Stimulated activated CD8-positive, alpha-beta memory T cell treated with anti-CD3 and anti-CD28 coated beads, Interleukin-2, amount 100 ng/mL, for 48 hours (primary cell): ENCODE data around the gene RAB13.

Source experiments
- DNase-seq, 2 donors: peaks; one replicate each; pipeline ENCODE4 v3.0.0-alpha.2; 2020; ENCODE audit warnings: low read depth in 2 of 2

RAB13 gene

DNA sequence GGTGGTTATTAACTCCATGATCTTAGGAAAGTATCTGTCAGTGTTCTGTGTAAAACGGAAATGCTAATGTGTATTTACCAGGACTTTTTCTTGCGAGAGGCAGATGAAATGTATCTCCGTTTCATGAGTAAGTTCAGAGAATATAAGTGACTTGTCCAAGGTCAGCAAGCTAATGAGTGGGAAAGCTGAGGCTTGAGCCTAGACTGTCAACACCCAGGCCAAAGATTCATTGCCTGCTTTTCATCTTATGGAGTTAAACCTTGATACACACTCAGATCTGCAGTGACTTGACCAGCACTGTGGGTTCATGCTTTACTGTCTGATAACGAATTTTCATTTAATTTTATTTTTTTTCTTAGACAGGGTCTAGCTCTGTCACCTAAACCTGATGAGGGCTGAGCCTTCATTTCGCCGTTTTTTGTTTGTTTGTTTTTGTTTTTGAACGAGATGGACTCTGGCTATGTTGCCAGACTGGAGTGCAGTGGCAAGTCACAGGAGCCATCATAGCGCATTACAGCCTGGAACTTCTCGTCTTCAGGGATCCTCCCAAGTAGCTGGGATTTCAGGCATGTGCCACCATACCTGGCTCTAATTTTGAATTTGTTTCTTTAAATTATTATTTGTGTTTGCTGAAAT lies 7.7 kb downstream of the RAB13 start:
- no peak for DNase-seq

GRCh38 chr1:153977250-153978240 lies 8.6 kb downstream of the RAB13 start, which contains the start of gene JTB:
TSS of gene JTB (minus strand) at chr1:153977674. CDS start at chr1:153977252, 422 bp downstream.
- DNase-seq: peak; percentile 74 to 78

GRCh38 chr1:153976819-153977249 lies 9.3 kb downstream of the RAB13 start:
- DNase-seq: no peak

DNA sequence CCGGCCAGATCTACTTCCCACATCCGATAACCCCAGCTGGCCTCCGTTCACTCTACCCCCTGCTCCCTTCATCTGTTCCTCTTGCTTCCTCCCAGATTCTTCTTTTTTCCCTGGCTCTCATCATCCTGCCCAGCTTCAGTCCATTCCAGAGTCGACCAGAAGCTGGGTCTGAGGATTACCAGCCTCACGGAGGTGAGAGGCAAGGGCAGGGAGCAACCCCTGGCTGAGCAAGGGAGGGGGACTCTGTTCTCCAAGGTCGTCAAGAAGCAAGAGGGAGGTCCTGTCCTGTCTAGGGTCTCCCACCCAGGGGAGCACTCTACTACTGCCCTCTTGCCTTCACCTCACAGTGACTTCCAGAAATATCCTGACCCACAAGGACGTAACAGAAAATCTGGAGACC lies 12.6 kb downstream of the RAB13 start:
- no peak for DNase-seq

DNA sequence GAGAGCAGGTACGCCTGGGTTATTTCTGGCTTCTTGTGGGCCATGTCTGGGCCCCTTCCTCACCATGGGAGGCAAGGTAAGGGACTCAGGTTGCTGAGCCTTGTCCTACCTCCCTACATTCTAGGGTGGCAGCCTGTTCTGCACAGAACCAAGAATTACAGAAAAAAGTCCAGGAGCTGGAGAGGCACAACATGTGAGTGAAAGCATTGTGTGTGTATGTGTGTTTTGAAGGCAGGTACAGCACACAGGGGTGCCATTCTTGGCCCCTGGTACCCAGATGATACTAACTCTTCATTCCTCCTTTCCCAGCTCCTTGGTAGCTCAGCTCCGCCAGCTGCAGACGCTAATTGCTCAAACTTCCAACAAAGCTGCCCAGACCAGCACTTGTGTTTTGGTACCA lies 13.1 kb downstream of the RAB13 start:
- DNase-seq: no peak

- no peak for DNase-seq
These were observed 15.8 kb downstream of the RAB13 start for GRCh38 chr1:153970346-153970745.

DNA sequence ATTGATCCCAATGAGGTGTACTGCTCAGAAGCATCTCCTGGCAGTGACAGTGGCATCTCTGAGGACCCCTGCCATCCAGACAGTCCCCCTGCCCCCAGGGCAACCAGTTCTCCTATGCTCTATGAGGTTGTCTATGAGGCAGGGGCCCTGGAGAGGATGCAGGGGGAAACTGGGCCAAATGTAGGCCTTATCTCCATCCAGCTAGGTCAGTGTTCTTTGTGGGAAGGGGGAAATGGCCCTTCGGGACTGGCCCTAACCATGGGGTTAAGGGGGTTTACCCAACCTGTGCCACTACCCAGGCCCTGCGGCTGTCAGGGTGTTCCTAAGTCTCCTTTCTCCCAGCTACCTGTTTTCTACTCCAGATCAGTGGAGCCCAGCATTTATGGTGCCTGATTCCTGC lies 17.2 kb downstream of the RAB13 start:
- DNase-seq: no peak

DNA sequence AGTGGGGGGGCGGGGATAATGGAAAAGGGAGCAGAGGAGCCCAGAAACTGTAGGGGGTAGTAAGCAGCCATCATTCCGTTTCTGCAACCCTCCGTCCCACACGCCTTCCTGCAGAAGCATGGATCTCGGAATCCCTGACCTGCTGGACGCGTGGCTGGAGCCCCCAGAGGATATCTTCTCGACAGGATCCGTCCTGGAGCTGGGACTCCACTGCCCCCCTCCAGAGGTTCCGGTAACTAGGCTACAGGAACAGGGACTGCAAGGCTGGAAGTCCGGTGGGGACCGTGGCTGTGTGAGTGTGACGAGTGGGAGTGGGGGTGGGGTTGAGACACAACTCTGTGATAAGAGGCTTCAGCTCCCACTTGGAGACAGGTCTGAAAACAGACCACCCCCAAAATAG lies 17.7 kb downstream of the RAB13 start:
- no peak for DNase-seq

GRCh38 chr1:153968000-153968363 lies 18.2 kb downstream of the RAB13 start:
- no peak for DNase-seq

DNA sequence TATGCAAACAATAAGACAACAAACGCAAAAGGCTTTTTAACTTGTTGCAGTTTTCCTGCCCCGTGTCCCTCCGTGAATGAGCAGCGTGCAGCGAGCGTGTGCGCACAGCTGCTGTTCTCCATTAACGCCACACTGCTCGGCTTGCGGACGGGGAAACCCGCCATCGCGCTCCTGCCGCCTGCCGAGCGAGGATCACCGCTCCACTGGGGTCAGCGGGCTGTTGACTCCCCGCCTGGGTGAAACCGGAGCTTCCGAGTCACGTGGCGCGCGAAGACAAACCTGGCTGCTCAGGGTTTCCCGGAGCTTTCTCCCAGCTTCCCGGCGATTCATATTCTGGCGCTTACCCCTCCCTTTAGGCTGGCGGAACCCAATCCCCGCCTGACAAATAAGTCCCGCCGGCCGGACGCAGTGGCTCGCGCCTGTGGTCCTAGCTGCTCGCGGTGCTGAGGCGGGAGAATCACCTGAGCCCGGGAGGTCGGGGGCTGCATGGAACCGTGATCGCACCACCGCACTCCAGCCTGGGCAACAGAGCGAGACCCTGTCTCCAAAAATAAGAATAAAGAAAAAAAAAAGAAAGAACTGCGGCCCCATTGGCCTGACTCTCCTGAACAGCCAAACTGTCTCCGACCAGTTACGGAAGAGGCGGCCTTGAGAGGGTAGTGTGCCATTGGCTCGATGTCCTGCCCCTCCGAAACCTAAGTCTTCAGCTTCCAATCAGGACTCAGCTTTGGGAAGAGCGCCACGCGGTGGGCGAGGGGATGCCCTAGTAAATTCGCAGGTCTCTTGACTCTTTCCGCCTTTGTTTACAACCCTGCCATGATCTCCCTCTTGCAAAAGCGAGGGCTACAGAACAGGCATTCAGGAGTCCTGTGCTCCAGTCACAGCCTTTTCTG lies 18.8 kb downstream of the RAB13 start, which contains the start of gene CREB3L4:
Gene CREB3L4, plus strand, starts transcription at position 796 of the 893 bp plus-strand sequence. CDS start 624 bp downstream, outside the sequence.
- DNase-seq: peak; percentile 61 to 73

DNA sequence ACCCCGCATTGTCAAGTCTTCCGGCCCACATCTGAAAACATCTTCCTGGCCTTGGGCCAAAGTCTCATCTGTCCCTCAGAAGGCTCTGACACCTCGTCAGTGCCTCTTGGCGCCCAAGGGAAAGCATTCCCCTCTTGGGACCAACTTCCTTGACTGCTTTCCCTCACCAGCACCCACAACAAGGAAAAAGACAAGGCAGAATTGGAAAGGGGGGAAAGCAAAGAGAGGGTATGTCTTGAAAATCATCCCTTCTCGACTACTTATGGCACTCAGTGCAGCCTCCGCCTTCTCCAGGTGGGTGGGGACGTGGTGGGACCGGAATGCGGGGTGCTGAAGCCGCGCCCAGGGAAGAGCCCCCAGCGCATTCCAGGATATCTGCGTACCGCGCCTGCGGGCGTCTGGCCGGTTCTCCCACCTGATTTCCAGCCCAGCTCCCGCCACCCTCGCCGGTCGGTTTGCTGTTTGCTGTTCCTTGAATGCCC lies 22.2 kb downstream of the RAB13 start:
- DNase-seq: no peak

- peak; percentile 95 to 96 for DNase-seq
These were observed 22.9 kb downstream of the RAB13 start, which contains the start of gene SLC39A1 for GRCh38 chr1:153963030-153963849. TSS of gene SLC39A1 (minus strand) at chr1:153963537. CDS start at chr1:153962715, 822 bp downstream.

GRCh38 chr1:153962088-153963029 lies 23.8 kb downstream of the RAB13 start:
- DNase-seq: no peak

GRCh38 chr1:153961421-153961820 lies 24.7 kb downstream of the RAB13 start:
- no peak for DNase-seq

GRCh38 chr1:153960206-153960605 lies 25.9 kb downstream of the RAB13 start:
- no peak for DNase-seq

GRCh38 chr1:153959454-153959853 lies 26.7 kb downstream of the RAB13 start:
- DNase-seq: no peak

DNA sequence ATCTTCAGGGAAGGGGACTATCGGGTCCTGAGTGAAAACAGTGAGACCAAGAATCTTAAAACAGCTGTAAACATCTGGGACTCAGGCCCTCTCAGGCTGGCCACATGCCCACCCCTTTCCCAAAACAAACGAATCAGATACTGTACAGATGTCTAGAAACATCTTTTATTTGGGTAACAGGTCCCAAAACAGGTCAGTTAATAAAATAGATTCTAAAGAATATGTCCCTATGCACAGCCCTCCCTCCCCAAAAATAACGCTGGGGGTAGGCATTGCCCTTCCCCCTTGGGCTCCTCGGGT lies 27.2 kb downstream of the RAB13 start:
- no peak for DNase-seq

DNA sequence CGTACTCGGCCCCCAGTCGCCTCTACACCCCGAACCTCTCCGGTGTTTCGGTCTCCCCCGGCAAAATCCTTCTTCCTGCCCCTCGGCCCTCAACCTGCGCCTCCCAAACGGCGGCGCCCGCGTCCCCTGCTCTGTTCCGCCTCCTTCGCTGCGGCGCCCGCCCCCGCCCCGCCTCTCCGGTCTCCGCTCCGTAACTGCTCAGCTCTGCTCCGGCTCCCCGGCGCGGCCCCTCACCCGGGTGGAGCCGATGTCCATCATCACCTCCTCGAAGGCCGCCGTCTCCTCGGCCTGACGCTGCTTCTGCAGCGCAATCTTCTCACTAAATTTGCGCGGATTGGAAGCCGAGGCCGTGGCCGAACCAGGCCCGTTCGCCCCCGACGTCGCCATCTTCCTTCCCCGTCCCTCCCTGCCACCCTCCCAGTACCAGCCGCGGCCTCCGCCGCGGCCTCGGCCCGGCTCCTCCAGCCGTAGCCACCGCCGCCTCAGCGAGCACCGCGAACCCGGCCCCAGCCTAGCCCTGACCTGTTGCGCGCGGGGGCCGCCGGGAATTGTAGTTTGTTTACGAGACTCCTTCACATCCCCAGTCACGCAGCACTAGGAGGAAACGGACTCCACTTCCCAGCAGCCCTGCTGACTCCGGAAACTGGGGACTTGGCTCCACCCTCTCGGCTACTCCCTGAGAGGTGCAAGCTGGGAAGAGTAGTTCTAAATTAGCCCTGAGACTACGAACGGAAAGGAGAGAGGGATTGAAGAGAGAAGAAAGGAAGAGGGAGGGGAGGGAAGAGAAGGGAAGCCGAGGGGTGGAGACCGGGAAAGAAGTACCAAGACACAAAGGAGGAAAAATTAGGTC lies 27.8 kb downstream of the RAB13 start, which contains the start of gene CRTC2:
Gene CRTC2, minus strand, starts transcription at position 502 of the 850 bp plus-strand sequence. Its CDS starts 115 bp downstream, at position 387.
- peak; percentile 92 to 95 for DNase-seq

GRCh38 chr1:153957744-153958110 lies 28.4 kb downstream of the RAB13 start:
- no peak for DNase-seq
